Measurements from ENCODE around the gene EXOC5.

DNA sequence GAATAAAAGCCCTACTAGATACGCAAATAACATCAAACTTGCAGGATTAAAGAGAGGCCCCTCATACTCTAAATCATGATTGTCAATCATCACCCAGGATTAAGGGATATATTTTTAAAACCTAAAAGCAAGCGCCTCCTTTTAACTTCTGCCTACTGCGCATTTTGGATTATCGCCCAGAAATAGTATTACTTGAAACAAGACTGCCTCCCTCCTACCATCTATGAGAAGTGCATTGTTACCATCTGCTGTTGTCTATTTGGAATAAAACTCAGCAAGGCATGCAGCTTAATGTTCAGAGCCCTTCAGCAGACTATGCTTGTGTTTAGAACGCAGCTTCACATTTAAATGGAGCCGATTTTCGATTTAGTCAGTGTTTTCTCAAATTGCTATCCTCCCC is 79.6 kb downstream of the EXOC5 start:
- TF ChIP-seq, protein P1, sequence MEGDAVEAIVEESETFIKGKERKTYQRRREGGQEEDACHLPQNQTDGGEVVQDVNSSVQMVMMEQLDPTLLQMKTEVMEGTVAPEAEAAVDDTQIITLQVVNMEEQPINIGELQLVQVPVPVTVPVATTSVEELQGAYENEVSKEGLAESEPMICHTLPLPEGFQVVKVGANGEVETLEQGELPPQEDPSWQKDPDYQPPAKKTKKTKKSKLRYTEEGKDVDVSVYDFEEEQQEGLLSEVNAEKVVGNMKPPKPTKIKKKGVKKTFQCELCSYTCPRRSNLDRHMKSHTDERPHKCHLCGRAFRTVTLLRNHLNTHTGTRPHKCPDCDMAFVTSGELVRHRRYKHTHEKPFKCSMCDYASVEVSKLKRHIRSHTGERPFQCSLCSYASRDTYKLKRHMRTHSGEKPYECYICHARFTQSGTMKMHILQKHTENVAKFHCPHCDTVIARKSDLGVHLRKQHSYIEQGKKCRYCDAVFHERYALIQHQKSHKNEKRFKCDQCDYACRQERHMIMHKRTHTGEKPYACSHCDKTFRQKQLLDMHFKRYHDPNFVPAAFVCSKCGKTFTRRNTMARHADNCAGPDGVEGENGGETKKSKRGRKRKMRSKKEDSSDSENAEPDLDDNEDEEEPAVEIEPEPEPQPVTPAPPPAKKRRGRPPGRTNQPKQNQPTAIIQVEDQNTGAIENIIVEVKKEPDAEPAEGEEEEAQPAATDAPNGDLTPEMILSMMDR (IDR thresholded peaks at IDR 0.05), result no peak
- no peak for TF ChIP-seq POLR2A (IDR thresholded peaks at IDR 0.05)
- TF ChIP-seq POLR2AphosphoS5 (IDR thresholded peaks at IDR 0.05), result no peak

Data from suprapubic skin (tissue), 4 donors.